Right ventricle myocardium inferior (tissue), 1 donor: ENCODE data around the gene METRNL. TPM values are rescaled to one million over a fixed set of nuclear protein-coding genes. Genes with fewer than 3 reads are reported as not detected.

Source experiments
- ATAC-seq: fragments of 200-7000 bp; cut with Tn5 transposase; one replicate; pipeline ENCODE4 v1.9.1; 2020; ENCODE audit warnings: mild to moderate bottlenecking, moderate library complexity
- DNase-seq: peaks from one replicate; pipeline ENCODE4 v3.0.0; 2021; ENCODE audit errors: missing footprints
- intact Hi-C: fragments of 100-400 bp; cut with DNase I; formaldehyde crosslinking; loops from one replicate; pipeline ENCODE4 v1.11.0; 2022
- total RNA-seq: library from RNA; stranded (reverse); fragmentation: NEBNext Ultra II Directional; extraction: Animal tissue kit (Norgen Biotek cat#: 25700); gene quantifications from one replicate; pipeline ENCODE4 v1.2.1, GENCODE V29; 2021
- donor health status: DM: no; HTN: yes; CAD: no; lungs with severe emphysema.

METRNL gene
- total RNA-seq, 1 donor from 2014 or later = 70.1 TPM

DNA sequence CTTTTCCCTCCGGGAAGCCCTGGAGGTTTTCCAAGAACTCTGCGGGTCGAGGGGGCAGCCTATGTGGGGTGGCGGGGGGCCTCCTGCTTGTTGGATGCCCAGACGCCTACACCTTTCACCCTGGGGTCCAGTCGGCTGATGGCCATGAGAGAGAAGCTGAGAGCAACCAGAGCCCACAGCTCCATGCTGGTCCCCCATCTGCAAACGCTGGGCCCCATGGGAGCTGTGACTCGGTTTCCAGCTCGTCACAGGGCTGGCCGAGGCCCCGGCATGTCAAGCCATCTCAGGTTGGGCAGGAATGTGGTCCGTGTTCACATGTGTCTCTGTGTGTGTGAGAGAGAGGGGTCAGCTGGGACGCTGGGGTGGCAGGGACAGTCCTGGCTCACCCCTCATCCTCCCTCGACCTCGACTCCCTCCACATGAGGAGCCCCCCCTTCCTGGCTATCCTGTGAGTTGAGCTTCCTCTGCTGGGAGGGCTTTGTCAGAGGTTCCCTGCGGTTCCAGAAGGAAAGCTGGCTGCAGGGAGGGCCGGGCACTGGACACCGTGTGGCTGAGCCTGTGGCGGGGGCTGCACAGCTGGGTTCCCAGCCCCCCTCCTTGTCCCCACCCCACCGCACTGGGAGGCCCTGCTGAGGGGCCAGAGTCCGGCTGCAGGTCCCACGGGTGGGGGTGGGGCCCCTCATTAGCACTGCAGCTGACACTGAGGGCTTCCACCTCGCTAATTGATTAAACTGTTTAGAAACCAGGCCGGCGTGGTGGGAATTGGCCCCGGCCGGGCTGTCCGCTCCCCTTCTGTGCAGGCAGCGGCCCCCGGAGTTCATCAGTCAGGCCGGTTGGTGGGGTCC, 19.1 kb downstream of the METRNL start:
- DNase-seq = no peak
- intact Hi-C loops = no loop called here
- ATAC-seq = no peak

DNA sequence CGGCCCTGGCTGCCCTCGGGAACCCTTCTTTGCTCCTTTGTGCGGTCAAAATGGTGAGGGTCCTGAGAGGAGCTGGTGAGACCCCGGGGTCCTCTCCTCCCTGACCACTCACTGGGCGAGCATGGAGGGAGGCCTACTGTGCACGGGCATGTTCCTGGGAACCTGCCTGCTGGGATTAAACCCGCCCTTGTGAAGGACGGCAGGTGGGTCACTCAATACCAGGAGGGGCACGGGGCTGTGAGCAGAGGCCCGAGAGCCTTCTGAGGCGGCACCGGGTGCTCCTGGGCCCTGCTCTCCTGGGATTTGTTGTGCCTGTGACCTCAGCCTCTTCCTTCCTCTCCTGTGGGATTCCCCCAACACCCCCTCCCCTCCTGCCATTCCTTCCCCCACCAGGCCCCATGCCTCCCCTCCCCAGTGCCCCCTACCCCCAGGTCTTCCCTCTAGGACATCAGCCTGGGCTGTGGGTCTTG, 19.7 kb downstream of the METRNL start:
- ATAC-seq (peak; percentile 2), DNase-seq (no peak)
- intact Hi-C loops = no loop called here

DNA sequence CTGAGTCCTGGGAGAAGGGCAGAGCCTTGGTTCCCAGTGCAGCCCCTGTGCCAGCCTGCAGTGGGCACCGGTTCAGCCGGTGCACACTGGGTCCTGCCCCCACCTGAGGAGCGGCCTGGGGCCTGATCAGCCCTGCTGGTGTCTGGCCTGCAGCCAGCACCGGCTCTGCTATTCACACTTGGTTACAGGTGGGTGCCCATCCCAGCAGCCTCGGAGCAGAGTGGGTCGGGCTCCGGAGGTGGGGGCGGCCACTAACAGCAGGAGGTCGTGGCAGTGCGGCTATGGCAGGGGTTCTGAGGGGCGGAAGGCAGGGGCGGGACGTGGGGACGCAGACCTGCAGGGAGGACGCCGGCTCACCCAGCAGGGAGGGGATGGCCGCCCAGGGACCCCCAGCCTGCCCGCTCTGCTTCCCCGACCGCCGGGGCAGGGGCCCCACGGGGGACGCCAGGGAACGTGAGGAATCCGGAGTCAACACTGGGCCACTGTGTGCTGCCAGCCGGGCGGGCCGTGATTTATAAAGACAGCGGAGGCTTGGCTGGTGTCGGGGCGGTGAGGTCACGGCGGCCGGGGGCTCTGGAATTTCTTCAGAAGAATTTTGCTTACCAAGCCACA, 20.3 kb downstream of the METRNL start:
- DNase-seq = no peak
- intact Hi-C loops = no loop called here
- peak; percentile 32 for ATAC-seq

DNA sequence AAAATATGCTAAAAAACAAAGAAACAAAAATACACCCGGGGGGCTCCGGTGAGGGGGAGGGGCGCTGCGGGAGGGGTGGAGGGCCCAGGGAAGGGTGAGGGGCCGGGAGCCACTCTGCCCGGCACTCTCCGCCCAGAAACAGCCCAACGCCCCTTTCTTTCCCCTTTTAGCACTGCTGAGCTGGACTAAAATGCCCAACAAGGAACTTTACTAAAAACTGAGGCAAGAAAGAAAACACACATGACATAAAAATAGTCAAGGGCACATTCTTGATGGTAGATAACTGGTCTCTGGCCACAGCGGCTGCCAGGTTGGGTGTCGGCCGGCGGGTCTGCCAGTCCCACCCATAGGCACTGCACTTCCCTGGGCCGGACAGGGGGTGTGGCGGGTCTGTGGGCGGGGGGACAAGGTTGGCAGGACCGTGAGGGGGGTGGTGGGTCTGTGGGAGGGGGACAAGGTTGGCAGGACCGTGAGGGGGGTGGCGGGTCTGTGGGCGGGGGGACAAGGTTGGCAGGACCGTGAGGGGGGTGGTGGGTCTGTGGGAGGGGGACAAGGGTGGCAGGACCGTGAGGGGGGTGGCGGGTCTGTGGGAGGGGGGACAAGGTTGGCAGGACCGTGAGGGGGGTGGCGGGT, 20.9 kb downstream of the METRNL start:
- intact Hi-C loops = no loop called here
- ATAC-seq = no peak
- no peak for DNase-seq

DNA sequence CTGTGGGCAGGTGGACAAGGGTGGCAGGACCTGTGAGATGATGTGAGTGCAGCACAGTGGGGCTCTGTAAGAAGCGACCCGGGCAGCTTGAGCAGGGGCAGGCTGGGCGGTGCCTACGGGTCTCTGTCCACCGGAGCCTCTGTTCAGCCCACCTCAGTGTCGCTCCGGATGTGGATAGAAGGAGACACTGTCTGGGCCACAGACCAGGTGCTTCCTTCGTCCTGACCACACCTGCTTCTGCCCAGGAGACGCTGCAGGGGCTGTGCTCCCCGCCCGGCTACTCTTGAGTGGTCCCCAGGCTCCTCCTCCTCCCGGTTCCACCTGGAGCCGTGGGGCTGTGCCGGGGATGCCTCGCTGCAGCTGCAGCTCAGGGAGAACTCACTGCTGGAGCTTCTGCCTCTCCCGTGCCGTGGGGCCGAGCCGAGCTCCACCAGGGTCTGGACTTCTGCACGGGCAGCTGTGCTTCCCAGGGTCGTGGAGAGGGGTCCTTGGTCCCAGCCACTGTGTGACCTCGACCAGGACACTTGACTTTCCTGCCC, 21.5 kb downstream of the METRNL start:
- intact Hi-C loops = no loop called here
- DNase-seq = no peak
- ATAC-seq = no peak

DNA sequence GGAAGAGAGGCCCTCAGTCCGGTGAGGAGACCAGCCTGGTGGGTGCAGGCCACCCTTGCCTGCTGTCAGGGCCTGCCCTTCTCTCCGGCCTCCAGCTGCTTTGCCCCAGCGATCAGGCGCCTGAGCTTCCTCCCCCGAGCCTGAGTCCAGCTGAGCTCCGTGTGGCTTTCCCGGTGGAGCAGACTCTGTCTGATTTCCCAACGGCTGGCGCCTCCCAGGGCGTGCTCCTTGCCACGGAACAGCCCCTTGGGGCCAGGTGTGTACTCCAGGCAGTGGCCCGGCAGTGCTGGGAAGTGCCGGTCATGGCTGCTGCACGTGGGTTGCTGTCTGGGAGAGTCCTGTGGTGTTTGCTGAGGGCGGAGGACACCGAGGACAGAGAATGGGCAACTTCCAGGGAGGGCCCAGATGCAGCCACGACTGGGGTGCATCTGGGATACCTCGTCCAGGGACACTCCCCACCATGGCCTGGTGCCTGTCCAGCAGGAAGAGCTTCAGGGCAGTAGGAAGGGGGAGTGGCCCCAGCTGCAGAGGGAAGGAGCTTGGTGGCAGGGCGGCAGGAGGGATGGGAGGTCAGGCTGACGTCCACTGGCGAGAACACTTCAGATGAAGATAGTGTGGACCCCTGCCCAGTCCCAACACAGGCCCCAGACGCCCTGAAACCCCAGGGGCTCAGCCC, 22.5 kb downstream of the METRNL start:
- ATAC-seq (no peak), DNase-seq (no peak)
- intact Hi-C loops = no loop called here

DNA sequence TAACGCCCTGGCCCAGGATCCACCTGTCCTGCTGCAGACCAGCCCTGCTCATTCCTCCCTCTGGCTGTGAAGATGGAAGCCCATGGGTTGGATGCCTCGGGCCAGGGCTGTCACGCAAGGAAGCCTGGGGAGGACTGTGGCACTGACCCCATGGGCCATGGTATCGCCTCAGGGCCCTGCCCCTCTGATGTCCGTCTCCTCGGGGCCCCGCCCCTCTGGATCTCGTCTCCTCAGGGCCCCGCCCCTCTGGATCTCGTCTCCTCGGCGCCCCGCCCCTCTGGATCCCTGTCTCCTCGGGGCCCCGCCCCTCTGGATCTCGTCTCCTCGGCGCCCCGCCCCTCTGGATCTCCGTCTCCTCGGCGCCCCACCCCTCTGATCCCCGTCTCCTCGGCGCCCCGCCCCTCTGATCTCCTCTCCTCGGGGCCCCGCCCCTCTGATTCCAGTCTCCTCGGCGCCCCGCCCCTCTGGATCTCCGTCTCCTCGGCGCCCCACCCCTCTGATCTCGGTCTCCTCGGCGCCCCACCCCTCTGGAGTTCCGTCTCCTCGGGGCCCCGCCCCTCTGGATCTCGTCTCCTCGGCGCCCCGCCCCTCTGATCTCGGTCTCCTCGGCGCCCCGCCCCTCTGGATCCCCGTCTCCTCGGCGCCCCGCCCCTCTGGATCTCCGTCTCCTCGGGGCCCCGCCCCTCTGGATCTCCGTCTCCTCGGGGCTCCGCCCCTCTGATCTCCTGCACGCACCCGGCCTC, 24.0 kb downstream of the METRNL start:
- DNase-seq = no peak
- intact Hi-C loops = no loop called here
- ATAC-seq = no peak

DNA sequence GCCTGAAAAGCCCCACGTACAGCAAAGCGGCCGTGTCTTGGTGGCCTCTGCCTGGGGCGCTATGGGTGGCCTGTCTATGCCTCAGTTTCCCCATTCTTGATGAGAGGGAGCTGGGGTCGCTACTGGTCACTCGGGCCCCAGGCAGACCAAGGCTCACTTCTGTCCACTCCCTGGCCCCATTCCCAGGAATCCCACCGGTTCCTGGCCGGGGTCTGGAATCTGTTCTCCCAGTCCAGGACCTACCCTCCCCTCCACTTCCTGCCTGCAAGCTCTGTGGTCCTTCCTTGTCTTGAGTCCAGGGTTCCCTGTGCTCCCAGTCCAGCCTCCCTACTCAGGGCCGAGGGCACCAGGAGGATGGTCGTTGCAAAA, 24.5 kb downstream of the METRNL start:
- DNase-seq = no peak
- ATAC-seq = no peak
- intact Hi-C loops = no loop called here

DNA sequence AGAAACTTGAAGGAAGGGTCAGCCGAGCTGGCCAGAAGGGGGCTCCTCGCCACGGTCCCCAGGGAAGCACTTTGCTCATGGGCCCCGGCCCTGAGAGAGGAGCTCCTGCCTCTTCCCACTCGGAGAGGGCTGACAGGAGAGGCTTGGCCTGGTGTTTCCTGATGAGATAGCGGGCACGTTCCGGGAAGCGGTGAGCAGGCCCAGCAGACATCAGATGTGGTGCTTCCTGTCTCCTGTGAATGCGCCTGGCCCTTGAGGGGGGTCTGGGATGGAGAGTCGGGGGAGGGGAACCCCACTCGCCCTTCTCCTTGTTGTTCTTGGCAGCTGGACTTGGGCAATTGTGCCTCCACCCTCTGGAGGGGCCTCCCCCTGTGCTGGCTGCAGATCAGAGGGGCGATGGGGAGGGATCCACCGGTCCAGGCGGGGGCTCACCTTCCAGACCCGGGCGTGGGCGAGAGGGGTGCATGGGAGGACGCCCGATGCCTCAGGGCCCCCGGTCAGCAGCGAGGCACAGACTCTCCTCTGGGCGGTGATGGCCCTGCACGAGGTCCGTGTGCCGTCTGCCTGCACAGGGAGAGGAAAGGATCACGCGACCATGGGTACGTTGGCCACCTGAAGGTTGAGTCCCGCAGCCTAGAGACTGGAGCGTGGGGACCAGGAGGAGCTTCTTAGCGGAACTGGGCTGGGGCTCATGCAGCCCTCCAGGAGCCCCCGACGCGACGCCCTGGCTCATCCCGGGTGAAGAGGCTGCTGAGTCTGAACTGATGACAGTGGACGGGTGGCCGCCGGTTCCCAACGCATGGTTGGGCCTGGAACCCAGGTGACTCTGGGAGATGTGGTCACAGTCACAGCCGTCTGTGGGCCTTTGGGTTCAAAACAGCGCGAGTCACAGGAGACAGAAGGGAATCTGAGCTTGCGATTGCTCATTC, 25.4 kb downstream of the METRNL start:
- no peak for ATAC-seq
- intact Hi-C loops = no loop called here
- DNase-seq = no peak

DNA sequence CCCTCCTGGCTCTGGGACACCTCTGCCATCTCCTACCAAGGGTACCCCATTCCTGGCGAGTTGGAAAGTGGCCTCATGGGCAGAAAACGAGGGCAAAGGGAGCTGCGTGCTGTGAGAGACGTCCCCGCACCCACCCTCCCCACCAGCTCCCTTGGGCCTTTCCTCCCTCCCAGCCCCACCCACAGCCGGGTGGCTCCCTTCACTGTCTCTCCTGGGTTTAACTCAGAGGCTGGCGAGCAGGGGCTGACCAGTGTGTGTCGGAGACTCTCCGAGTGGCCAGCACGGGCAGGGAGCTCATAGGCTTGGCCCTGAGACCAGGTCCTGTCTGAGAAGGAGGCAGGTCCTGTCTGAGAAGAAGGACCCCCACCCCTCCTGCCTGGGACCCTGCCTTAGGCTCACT, 26.1 kb downstream of the METRNL start:
- intact Hi-C loops = no loop called here
- ATAC-seq (no peak), DNase-seq (no peak)

DNA sequence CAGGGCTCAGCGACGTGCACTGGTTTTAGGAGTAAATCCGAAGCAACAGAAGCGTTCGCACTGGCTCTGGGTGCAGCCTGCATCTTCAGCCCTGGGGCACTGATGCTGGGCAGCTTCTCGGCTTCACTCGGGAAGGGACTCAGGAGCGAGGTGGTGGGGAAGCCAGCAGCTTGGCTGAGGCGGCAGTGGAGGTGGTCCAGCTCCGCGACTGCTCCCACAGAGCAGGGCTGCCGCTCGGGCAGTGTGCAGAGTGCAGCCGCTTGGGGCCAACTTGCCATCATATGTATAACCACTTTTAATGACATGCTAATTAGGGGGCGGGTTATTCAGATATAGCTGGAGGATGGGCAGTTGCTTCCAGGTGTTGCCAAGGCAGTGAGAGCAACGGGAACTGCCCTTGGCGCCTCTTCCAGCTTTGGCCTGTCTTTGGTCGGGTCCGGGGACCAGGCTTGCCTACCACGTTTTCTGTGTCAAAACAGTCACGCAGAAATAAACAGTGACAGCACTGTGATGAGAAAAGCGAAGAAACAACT, 26.7 kb downstream of the METRNL start:
- DNase-seq (no peak), ATAC-seq (no peak)
- intact Hi-C loops = no loop called here

DNA sequence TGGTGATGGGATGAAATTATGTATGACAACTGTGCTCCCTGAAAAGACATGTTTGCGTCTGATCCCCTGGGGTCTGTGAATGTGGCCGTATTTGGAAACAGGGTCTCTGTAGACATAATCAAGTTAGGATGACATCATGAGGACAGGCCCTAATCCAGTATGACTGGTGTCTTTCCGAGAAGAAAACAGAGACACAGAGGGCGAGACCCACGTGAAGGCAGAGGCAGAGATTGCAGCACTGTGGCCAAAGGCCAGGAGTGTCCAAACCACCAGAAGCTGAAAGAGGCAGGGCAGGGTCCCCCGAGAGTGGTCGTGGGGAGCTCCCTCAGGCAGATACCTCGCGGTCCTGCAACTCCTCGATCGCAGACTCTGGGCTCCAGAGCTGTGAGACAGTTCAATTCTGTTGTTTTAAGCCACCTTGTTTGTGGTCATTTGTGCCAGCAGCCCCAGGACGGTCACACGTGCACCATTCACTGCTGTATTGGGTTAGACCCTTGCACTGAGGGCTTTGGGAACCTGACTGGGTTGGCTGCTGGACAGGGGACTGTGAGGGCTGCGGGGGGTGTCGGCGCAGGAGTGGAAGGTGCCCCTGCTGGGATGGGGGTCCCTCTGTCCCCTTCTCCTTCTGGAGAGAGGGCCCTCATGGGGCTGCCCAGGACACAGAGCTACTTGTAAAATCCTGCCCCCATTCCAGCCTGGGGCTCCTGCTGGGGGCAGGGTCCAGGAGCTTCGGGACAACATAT, 27.7 kb downstream of the METRNL start:
- DNase-seq = no peak
- intact Hi-C loops = no loop called here

DNA sequence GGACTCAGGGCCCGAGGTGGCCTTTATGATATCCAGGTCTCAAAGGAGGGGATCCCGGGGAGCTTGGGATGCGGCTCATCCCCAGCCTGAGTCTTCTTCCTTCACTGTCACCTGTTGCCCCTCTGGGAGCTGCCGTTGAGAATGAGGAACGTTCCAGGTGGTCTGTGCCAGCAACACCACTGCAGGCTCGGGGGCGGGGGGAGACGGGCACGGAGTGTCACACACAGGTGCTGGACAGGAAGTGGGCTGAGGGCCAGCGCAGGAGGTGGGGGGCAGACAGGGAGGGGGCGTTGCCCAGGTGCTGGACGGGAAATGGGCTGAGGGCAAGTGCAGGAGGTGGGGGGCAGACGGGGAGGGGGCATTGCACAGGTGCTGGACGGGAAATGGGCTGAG, 28.2 kb downstream of the METRNL start:
- ATAC-seq (no peak), DNase-seq (no peak)
- intact Hi-C loops = no loop called here

More for the DNA sequence above, 27.7 kb downstream of the METRNL start:
- no peak for ATAC-seq

DNA sequence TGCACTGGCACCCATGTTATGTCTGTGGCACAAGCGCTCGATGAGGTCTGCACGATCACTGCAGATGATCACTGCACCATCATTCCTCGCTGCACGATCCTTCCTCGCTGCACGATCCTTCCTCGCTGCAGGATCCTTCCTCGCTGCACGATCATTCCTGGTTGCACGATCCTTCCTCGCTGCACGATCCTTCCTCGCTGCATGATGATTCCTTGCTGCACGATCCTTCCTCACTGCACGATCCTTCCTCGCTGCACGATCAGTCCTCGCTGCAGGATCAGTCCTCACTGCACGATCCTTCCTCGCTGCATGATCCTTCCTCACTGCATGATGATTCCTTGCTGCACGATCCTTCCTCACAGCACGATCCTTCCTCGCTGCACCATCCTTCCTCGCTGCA, 29.3 kb downstream of the METRNL start:
- intact Hi-C loops = no loop called here
- DNase-seq (no peak), ATAC-seq (no peak)

DNA sequence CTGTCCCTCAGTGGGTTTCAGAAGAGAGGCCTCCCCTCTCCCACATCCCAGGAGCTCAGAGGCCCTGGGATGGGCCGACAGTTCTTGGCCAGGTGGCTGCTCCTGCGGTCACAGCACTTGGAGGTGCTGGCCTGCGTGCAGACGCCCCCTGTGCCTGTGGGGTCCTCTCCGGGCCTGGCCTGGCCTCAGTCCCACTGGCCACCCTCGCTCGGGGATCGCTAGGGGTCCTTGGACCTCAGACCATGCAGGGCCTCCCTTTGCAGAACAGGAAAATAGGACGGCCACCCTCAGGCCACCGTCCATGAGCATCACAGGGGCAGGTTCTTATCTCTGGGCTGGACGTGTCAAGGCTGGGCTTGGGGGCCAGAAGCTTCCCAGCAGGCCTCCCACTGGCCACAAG, 30.0 kb downstream of the METRNL start:
- ATAC-seq = no peak
- intact Hi-C loops = no loop called here
- DNase-seq = no peak

DNA sequence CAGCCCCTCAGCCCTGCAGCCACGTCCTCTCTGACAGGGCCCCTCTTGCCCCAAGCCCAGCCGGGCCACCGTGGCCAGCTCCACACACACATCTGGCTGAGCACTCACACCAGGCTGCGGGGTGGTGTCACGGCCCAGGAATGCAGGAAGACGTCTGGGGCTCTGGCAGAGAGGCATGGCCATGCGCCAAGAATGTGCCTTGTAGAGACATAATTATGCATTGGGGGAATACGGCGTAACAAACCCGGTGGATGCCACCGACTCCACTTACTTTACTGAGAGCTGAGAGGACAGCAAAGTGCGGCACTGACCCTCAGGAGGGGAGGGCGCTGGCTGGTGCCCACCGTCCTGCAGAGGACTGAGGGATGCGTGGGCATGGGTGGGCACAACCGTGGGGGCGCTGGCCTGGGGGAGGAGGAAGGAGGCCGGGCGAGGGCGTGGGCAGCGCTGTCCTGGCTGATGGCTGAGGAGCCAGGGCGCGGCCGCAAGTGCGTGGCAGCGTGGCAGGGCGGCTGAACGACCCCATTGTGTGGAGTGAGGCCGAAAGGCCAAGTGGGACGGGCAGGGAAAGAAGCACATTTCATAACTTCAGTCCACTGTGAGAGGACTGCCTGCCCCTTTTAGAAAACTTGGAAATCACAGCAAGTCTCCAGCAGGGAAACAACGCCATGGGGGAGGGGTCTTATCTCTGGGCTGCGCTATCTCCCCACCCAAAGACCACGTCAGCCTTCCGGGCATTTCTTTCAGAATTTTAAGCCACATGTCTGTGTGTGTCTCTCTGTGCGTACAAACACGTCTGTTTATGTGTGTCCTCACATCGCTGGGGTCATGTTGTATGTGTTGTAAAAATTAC, 30.6 kb downstream of the METRNL start:
- DNase-seq = peak; percentile 93

More for the DNA sequence above, 30.6 kb downstream of the METRNL start:
- peak; percentile 76 for ATAC-seq
- intact Hi-C loops = no loop called here
